Colonic mucosa (tissue), 4 donors: ENCODE results near the gene SEZ6L2. TPM values are rescaled to one million over a fixed set of nuclear protein-coding genes. Genes with fewer than 3 reads are reported as not detected.

Experiments
- DNase-seq: peaks from one replicate; pipeline ENCODE4 v3.0.0-alpha.2; 2020
- H3K27ac ChIP-seq: fragments of 200-600 bp; one replicate; pipeline ENCODE4 v1.8.0; 2021
- H3K27me3 ChIP-seq: fragments of 200-600 bp; one replicate; pipeline ENCODE4 v1.8.0; 2021
- H3K36me3 ChIP-seq: fragments of 200-600 bp; one replicate; pipeline ENCODE4 v1.8.0; 2021
- H3K4me1 ChIP-seq: fragments of 200-600 bp; one replicate; pipeline ENCODE4 v1.8.0; 2021; ENCODE audit warnings: mild to moderate bottlenecking
- H3K4me3 ChIP-seq: fragments of 200-600 bp; one replicate; pipeline ENCODE4 v1.8.0; 2021
- H3K9ac ChIP-seq, 2 donors: one replicate each; pipeline ENCODE4 v1.7.0; 2013; ENCODE audit warnings: control low read depth in 2 of 2, low read depth in 2 of 2, low read length in 2 of 2
- H3K9me3 ChIP-seq: fragments of 200-600 bp; one replicate; pipeline ENCODE4 v1.8.0; 2021
- CTCF ChIP-seq: fragments of 200-600 bp; IDR thresholded peaks from one replicate; pipeline ENCODE4 v1.8.0; 2022; ENCODE audit warnings: antibody characterized with exemption, mild to moderate bottlenecking
- intact Hi-C: fragments of 100-400 bp; cut with DNase I; formaldehyde crosslinking; loops from one replicate; pipeline ENCODE4 v1.14.1; 2022
- total RNA-seq, 2 donors: library from RNA; stranded (reverse); fragmentation: NEBNext Ultra II Directional in 1 of 2; extraction: Animal tissue kit (Norgen Biotek cat#: 25700) in 1 of 2; gene quantifications; one replicate each; pipeline ENCODE4 v1.2.1, GENCODE V29; 2021
- donor health status: healthy.
- donor health status: DM: no; HTN: no; CAD: no.
- donor health status: DM: no; HTN: no; CAD: no.

Gene SEZ6L2
- total RNA-seq, 2 donors from 2014 or later, result 11.2 to 12.1 TPM

DNA sequence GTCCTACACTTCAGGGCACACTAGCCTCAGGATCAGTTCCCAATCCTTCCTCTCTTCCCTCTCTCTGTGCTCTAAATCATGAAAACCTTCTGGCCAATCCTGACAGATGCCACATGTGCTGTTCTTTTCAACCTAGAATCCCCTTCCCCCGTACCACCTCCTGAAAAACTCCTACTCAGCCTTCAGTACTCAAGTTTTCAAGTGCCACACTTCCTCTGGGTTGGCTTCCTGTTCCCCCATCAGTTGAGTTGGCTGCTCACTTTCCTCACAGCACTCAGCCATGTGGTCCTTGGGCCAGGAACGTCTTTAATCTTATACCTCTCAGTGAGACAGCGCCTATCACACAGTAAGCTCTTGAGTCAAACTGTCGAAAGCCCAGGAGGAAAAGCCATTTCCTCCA is 4.2 kb upstream of the SEZ6L2 start:
- no peaks in the 10 kb centered on the region for H3K9me3 ChIP-seq
- no peaks in the 10 kb centered on the region for H3K36me3 ChIP-seq
- H3K27me3 ChIP-seq, result no peaks in the 10 kb centered on the region
- H3K4me3 ChIP-seq, result no peak overlapping the region
- intact Hi-C loops, result no loop called here
- DNase-seq, result no peak
- TF ChIP-seq CTCF, result no peak
- H3K9ac ChIP-seq, result no peak overlapping the region
- H3K27ac ChIP-seq, result no peak overlapping the region
- peaks cover 5% of the 10 kb centered on the region for H3K4me1 ChIP-seq

DNA sequence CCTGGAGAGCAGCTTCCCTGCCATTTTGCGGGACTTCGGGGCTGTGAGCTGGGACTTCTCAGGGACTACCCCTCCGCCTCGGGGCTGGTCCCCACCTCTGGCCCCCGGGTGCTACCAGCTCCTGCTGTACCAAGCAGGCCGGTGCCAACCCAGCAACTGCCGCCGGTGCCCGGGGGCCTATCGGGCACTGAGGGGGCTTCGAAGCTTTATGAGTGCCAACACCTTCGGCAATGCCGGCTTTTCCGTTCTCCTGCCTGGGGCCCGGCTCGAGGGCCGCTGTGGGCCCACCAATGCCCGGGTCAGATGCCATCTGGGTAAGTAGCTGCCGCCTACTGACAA is 2.2 kb upstream of the SEZ6L2 start:
- intact Hi-C loops, result no loop called here
- no peak overlapping the region for H3K27ac ChIP-seq
- H3K9ac ChIP-seq, result no peak overlapping the region
- no peaks in the 10 kb centered on the region for H3K9me3 ChIP-seq
- H3K4me3 ChIP-seq, result no peak overlapping the region
- no peak for TF ChIP-seq CTCF
- no peaks in the 10 kb centered on the region for H3K27me3 ChIP-seq
- H3K4me1 ChIP-seq, result peaks cover 5% of the 10 kb centered on the region
- no peaks in the 10 kb centered on the region for H3K36me3 ChIP-seq
- no peak for DNase-seq

DNA sequence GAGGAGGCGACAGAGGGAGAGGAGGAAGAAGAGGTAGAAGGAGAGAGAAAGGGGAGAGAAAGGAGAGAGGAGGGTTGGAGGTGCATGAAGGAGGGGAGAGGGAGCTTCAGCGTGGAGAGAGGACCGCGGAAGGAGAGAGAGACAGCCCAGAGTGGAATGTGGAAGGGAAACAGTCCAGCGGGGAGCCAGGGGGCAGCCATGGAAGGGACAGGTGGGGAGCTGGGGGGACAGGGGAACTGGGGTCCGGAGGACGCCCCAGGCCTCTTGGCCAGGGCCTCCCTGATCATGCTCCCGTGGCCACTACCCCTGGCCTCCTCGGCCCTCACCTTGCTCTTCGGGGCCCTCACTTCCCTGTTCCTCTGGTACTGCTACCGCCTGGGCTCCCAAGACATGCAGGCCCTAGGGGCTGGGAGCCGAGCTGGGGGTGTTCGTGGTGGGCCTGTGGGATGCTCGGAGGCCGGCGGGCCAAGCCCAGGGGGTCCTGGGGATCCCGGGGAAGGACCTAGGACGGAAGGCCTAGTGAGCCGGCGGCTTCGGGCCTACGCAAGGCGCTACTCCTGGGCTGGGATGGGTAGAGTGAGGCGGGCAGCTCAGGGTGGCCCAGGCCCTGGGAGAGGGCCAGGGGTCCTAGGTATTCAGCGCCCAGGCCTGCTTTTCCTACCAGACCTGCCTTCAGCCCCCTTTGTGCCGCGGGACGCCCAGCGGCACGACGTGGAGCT is 1.7 kb upstream of the SEZ6L2 start:
- H3K27me3 ChIP-seq, result no peaks in the 10 kb centered on the region
- H3K4me1 ChIP-seq, result peaks cover 5% of the 10 kb centered on the region
- peak overlapping the region; percentile 69 for H3K4me3 ChIP-seq
- peak overlapping the region in 1 of 2 donors; percentile 43 for H3K9ac ChIP-seq
- intact Hi-C loops, result no loop called here
- DNase-seq, result no peak
- no peak for TF ChIP-seq CTCF
- no peaks in the 10 kb centered on the region for H3K9me3 ChIP-seq
- H3K27ac ChIP-seq, result no peak overlapping the region
- no peaks in the 10 kb centered on the region for H3K36me3 ChIP-seq

DNA sequence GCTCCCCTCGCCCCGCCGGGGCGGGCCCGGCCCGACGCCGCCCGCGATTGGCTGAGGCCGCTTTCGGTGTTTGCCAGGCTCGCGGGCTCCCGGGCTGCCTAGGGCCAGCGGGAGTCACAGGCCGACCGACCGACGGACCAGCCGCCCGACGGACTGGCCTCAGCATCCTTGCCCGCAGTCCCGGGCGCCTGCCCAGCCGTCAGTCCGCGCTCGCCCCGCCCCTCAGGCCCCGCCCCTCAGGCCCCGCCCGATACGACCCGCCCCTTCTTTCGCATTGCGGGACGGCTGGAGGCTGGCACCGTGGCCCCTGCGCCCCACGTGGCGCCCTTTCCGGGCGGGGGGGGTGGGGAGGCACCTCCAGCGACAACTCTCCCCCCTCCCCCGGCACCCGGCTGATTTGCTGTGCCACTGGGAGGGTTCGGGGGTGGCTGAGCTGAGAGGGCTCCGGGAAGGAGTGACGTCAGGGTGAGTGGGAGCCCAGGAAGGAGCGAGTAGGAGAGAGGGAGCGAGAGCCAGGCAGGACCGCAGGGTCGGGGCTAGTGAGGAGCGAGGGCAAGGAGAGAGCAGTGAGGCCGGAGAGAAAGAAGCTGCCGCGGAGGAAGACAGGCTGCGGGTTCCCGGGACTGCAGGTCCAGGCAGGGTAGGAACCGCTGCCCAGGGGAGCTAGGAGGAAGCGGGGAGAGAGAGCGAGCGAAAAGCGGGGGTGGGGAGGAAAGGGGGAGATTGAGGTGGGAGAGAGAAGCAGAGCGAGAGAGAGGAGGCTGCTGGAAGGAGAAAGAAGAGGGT is 945 bp upstream of the SEZ6L2 start, which contains the start of gene ASPHD1:
ASPHD1 (plus strand) TSS at position 387 of the 786 bp plus-strand sequence. CDS start 484 bp downstream, outside the sequence.
- Histone ChIP-seq H3K27me3 (no peaks in the 10 kb centered on the region), H3K9ac (peak within 1 kb of the TSS; percentile 24 to 58), H3K9me3 (no peaks in the 10 kb centered on the region), H3K4me1 (peaks cover 5% of the 10 kb centered on the region), H3K27ac (peak within 1 kb of the TSS; percentile 68), H3K4me3 (peak within 1 kb of the TSS; percentile 69), H3K36me3 (no peaks in the 10 kb centered on the region)
- no peak for TF ChIP-seq CTCF
- intact Hi-C loops, result no loop called here
- DNase-seq, result peak; percentile 65

- DNase-seq, result peak; percentile 56
- intact Hi-C loops, result no loop called here
- H3K4me1 ChIP-seq, result peaks cover 5% of the 10 kb centered on the region
- no peak for TF ChIP-seq CTCF
- no peaks in the 10 kb centered on the region for H3K9me3 ChIP-seq
- H3K9ac ChIP-seq, result peak overlapping the region; percentile 24 to 58
- H3K27ac ChIP-seq, result peak overlapping the region; percentile 68
- H3K27me3 ChIP-seq, result no peaks in the 10 kb centered on the region
- peak overlapping the region; percentile 69 for H3K4me3 ChIP-seq
- H3K36me3 ChIP-seq, result no peaks in the 10 kb centered on the region
These were observed 390 bp downstream of the SEZ6L2 start for GRCh38 chr16:29898804-29899515.
